Activated CD8-positive, alpha-beta memory T cell treated with anti-CD3 and anti-CD28 coated beads, Interleukin-2, amount 50 U/mL, for 24 hours (primary cell): ENCODE results near the gene RTF2.
"Not testable (repeated sequence)": the region's sequence is repeated elsewhere in the genome, so short reads cannot be mapped to it uniquely, and the experiment has no call there.

ENCODE experiments used
- DNase-seq: peaks from one replicate; pipeline ENCODE4 v3.0.0-alpha.2; 2020; ENCODE audit errors: extremely low read depth

Gene RTF2

GRCh38 chr20:56488566-56488965 lies 20.1 kb downstream of the RTF2 start:
- DNase-seq, result no peak

GRCh38 chr20:56501116-56501515 lies 32.7 kb downstream of the RTF2 start:
- DNase-seq, result no peak

- no peak for DNase-seq
Measured at GRCh38 chr20:56503916-56504315, 35.5 kb downstream of the RTF2 start.

- DNase-seq, result no peak
Measured at GRCh38 chr20:56504373-56505005, 36.1 kb downstream of the RTF2 start.

GRCh38 chr20:56506103-56506502 lies 37.7 kb downstream of the RTF2 start:
- DNase-seq, result no peak

- DNase-seq, result no peak
Measured at GRCh38 chr20:56511926-56512325, 43.5 kb downstream of the RTF2 start.

GRCh38 chr20:56513161-56514150 lies 45.0 kb downstream of the RTF2 start:
- no peak for DNase-seq

- DNase-seq, result no peak
Measured at GRCh38 chr20:56516631-56517030, 48.2 kb downstream of the RTF2 start.

- DNase-seq, result no peak
Measured at GRCh38 chr20:56517211-56517610, 48.8 kb downstream of the RTF2 start.

GRCh38 chr20:56517641-56518040 lies 49.2 kb downstream of the RTF2 start:
- no peak for DNase-seq

- DNase-seq, result no peak
Measured at GRCh38 chr20:56518126-56518525, 49.7 kb downstream of the RTF2 start.

GRCh38 chr20:56518721-56519398 lies 50.4 kb downstream of the RTF2 start:
- no peak for DNase-seq

- no peak for DNase-seq
Measured at GRCh38 chr20:56519551-56519950, 51.1 kb downstream of the RTF2 start.

GRCh38 chr20:56520180-56520579 lies 51.8 kb downstream of the RTF2 start:
- DNase-seq, result no peak

GRCh38 chr20:56520746-56521354 lies 52.4 kb downstream of the RTF2 start:
- not testable (repeated sequence) for DNase-seq

- DNase-seq, result no peak
Measured at GRCh38 chr20:56522311-56522710, 53.9 kb downstream of the RTF2 start.

- DNase-seq, result not testable (repeated sequence)
Measured at GRCh38 chr20:56524444-56524843, 56.0 kb downstream of the RTF2 start, which contains the start of gene FAM209A. TSS of gene FAM209A (plus strand) at chr20:56524744. CDS start at chr20:56524809, 65 bp downstream.

GRCh38 chr20:56527521-56527920 lies 59.1 kb downstream of the RTF2 start:
- DNase-seq, result no peak

- DNase-seq, result not testable (repeated sequence)
Measured at GRCh38 chr20:56532946-56533345, 64.5 kb downstream of the RTF2 start, which contains the start of gene FAM209B. TSS of gene FAM209B (plus strand) at chr20:56533246. CDS start at chr20:56533342, 96 bp downstream.

GRCh38 chr20:56537997-56538396 lies 69.6 kb downstream of the RTF2 start:
- no peak for DNase-seq

- DNase-seq, result no peak
Measured at GRCh38 chr20:56540415-56540814, 72.0 kb downstream of the RTF2 start.
